Activated T-cell treated with anti-CD3 and anti-CD28 coated beads, Interleukin-2, amount 50 U/mL, for 24 hours (primary cell): Measurements from ENCODE around the gene PCDH19.

Source experiments
- DNase-seq: peaks from one replicate; pipeline ENCODE4 v3.0.0-alpha.2; 2020
- H3K27ac Mint-ChIP-seq: 2 replicates; pipeline ENCODE4 v1.8.0; 2020; ENCODE audit warnings: mild to moderate bottlenecking, mixed read lengths
- H3K27me3 Mint-ChIP-seq: 2 replicates; pipeline ENCODE4 v1.8.0; 2020; ENCODE audit warnings: mixed read lengths
- H3K36me3 Mint-ChIP-seq: 2 replicates; pipeline ENCODE4 v1.8.0; 2020; ENCODE audit warnings: low read depth, mixed read lengths
- H3K4me1 Mint-ChIP-seq: 2 replicates; pipeline ENCODE4 v1.8.0; 2020; ENCODE audit warnings: low read depth, mixed read lengths
- H3K4me3 Mint-ChIP-seq: 2 replicates; pipeline ENCODE4 v1.8.0; 2020; ENCODE audit warnings: mild to moderate bottlenecking, moderate library complexity, mixed read lengths
- H3K9me3 Mint-ChIP-seq: 2 replicates; pipeline ENCODE4 v1.8.0; 2020; ENCODE audit warnings: mixed read lengths

Gene PCDH19

GRCh38 chrX:100363896-100364295, 46.2 kb downstream of the PCDH19 start:
- DNase-seq: no peak
- no peaks in the 10 kb centered on the region for H3K9me3 Mint-ChIP-seq
- peaks cover 33% of the 10 kb centered on the region for H3K27me3 Mint-ChIP-seq
- H3K27ac Mint-ChIP-seq: no peak overlapping the region
- H3K4me1 Mint-ChIP-seq: no peaks in the 10 kb centered on the region
- no peak overlapping the region for H3K4me3 Mint-ChIP-seq
- no peaks in the 10 kb centered on the region for H3K36me3 Mint-ChIP-seq

GRCh38 chrX:100358766-100359165, 51.3 kb downstream of the PCDH19 start:
- Mint-ChIP-seq H3K4me1 (no peaks in the 10 kb centered on the region), H3K9me3 (no peaks in the 10 kb centered on the region), H3K27ac (no peak overlapping the region), H3K27me3 (peaks cover 26% of the 10 kb centered on the region), H3K36me3 (no peaks in the 10 kb centered on the region), H3K4me3 (no peak overlapping the region)
- DNase-seq: no peak

- Mint-ChIP-seq H3K27ac (no peak overlapping the region), H3K27me3 (peaks cover 28% of the 10 kb centered on the region), H3K36me3 (no peaks in the 10 kb centered on the region), H3K4me3 (no peak overlapping the region), H3K4me1 (no peaks in the 10 kb centered on the region), H3K9me3 (no peaks in the 10 kb centered on the region)
- DNase-seq: no peak
These were observed 53.6 kb downstream of the PCDH19 start for GRCh38 chrX:100356351-100356896.

- no peaks in the 10 kb centered on the region for H3K4me1 Mint-ChIP-seq
- H3K9me3 Mint-ChIP-seq: no peaks in the 10 kb centered on the region
- no peak overlapping the region for H3K27ac Mint-ChIP-seq
- DNase-seq: no peak
- H3K4me3 Mint-ChIP-seq: no peak overlapping the region
- H3K36me3 Mint-ChIP-seq: no peaks in the 10 kb centered on the region
- peaks cover 30% of the 10 kb centered on the region for H3K27me3 Mint-ChIP-seq
These were observed 54.4 kb downstream of the PCDH19 start for GRCh38 chrX:100355680-100356079.

GRCh38 chrX:100353326-100353725, 56.7 kb downstream of the PCDH19 start:
- Mint-ChIP-seq H3K27ac (no peak overlapping the region), H3K36me3 (no peaks in the 10 kb centered on the region), H3K4me1 (no peaks in the 10 kb centered on the region), H3K27me3 (peaks cover 32% of the 10 kb centered on the region), H3K4me3 (no peak overlapping the region), H3K9me3 (no peaks in the 10 kb centered on the region)
- no peak for DNase-seq

GRCh38 chrX:100350704-100351489, 59.2 kb downstream of the PCDH19 start:
- Mint-ChIP-seq H3K27me3 (peaks cover 35% of the 10 kb centered on the region), H3K4me1 (no peaks in the 10 kb centered on the region), H3K9me3 (no peaks in the 10 kb centered on the region), H3K27ac (no peak overlapping the region), H3K4me3 (no peak overlapping the region), H3K36me3 (no peaks in the 10 kb centered on the region)
- DNase-seq: no peak

GRCh38 chrX:100349391-100349790, 60.7 kb downstream of the PCDH19 start:
- no peaks in the 10 kb centered on the region for H3K4me1 Mint-ChIP-seq
- H3K27ac Mint-ChIP-seq: no peak overlapping the region
- no peak for DNase-seq
- no peak overlapping the region for H3K4me3 Mint-ChIP-seq
- H3K27me3 Mint-ChIP-seq: peaks cover 30% of the 10 kb centered on the region
- H3K36me3 Mint-ChIP-seq: no peaks in the 10 kb centered on the region
- no peaks in the 10 kb centered on the region for H3K9me3 Mint-ChIP-seq

GRCh38 chrX:100341142-100341510, 68.9 kb downstream of the PCDH19 start:
- Mint-ChIP-seq H3K4me3 (no peak overlapping the region), H3K4me1 (no peaks in the 10 kb centered on the region), H3K9me3 (no peaks in the 10 kb centered on the region), H3K27ac (no peak overlapping the region), H3K36me3 (no peaks in the 10 kb centered on the region), H3K27me3 (peaks cover 25% of the 10 kb centered on the region)
- DNase-seq: no peak

GRCh38 chrX:100340491-100341141, 69.5 kb downstream of the PCDH19 start:
- H3K4me3 Mint-ChIP-seq: no peak overlapping the region
- H3K9me3 Mint-ChIP-seq: no peaks in the 10 kb centered on the region
- peaks cover 27% of the 10 kb centered on the region for H3K27me3 Mint-ChIP-seq
- DNase-seq: no peak
- no peak overlapping the region for H3K27ac Mint-ChIP-seq
- H3K4me1 Mint-ChIP-seq: no peaks in the 10 kb centered on the region
- H3K36me3 Mint-ChIP-seq: no peaks in the 10 kb centered on the region

GRCh38 chrX:100328351-100328750, 81.7 kb downstream of the PCDH19 start:
- H3K36me3 Mint-ChIP-seq: no peaks in the 10 kb centered on the region
- H3K27me3 Mint-ChIP-seq: peaks cover 33% of the 10 kb centered on the region
- no peaks in the 10 kb centered on the region for H3K9me3 Mint-ChIP-seq
- DNase-seq: no peak
- H3K4me3 Mint-ChIP-seq: no peak overlapping the region
- no peaks in the 10 kb centered on the region for H3K4me1 Mint-ChIP-seq
- H3K27ac Mint-ChIP-seq: no peak overlapping the region

GRCh38 chrX:100319716-100320115, 90.4 kb downstream of the PCDH19 start:
- no peaks in the 10 kb centered on the region for H3K9me3 Mint-ChIP-seq
- DNase-seq: no peak
- H3K4me3 Mint-ChIP-seq: no peak overlapping the region
- no peaks in the 10 kb centered on the region for H3K4me1 Mint-ChIP-seq
- H3K36me3 Mint-ChIP-seq: no peaks in the 10 kb centered on the region
- peaks cover 22% of the 10 kb centered on the region for H3K27me3 Mint-ChIP-seq
- no peak overlapping the region for H3K27ac Mint-ChIP-seq

GRCh38 chrX:100316987-100317386, 93.1 kb downstream of the PCDH19 start:
- H3K27ac Mint-ChIP-seq: no peak overlapping the region
- no peak for DNase-seq
- H3K4me3 Mint-ChIP-seq: no peak overlapping the region
- H3K9me3 Mint-ChIP-seq: no peaks in the 10 kb centered on the region
- no peaks in the 10 kb centered on the region for H3K4me1 Mint-ChIP-seq
- H3K27me3 Mint-ChIP-seq: peaks cover 29% of the 10 kb centered on the region
- H3K36me3 Mint-ChIP-seq: no peaks in the 10 kb centered on the region

- Mint-ChIP-seq H3K36me3 (no peaks in the 10 kb centered on the region), H3K27ac (no peak overlapping the region), H3K27me3 (peaks cover 32% of the 10 kb centered on the region), H3K9me3 (no peaks in the 10 kb centered on the region), H3K4me3 (no peak overlapping the region), H3K4me1 (no peaks in the 10 kb centered on the region)
- DNase-seq: no peak
These were observed 94.5 kb downstream of the PCDH19 start for GRCh38 chrX:100315566-100315965.

GRCh38 chrX:100299559-100299958, 110.5 kb downstream of the PCDH19 start:
- Mint-ChIP-seq H3K4me3 (no peak overlapping the region), H3K27ac (no peak overlapping the region), H3K9me3 (no peaks in the 10 kb centered on the region), H3K27me3 (peaks cover 49% of the 10 kb centered on the region), H3K4me1 (no peaks in the 10 kb centered on the region), H3K36me3 (no peaks in the 10 kb centered on the region)
- no peak for DNase-seq

GRCh38 chrX:100297728-100298127, 112.3 kb downstream of the PCDH19 start:
- peaks cover 40% of the 10 kb centered on the region for H3K27me3 Mint-ChIP-seq
- no peaks in the 10 kb centered on the region for H3K9me3 Mint-ChIP-seq
- DNase-seq: no peak
- no peak overlapping the region for H3K4me3 Mint-ChIP-seq
- H3K4me1 Mint-ChIP-seq: no peaks in the 10 kb centered on the region
- no peak overlapping the region for H3K27ac Mint-ChIP-seq
- no peaks in the 10 kb centered on the region for H3K36me3 Mint-ChIP-seq
